HepG2 (cell line): ENCODE data around the gene DDIT4. TPM values are rescaled to one million over a fixed set of nuclear protein-coding genes. Genes with fewer than 3 reads are reported as not detected.

Experiments used
- AGO2 ChIP-seq: fragments of 200-400 bp; formaldehyde crosslinking; optimal IDR thresholded peaks from 2 replicates; pipeline ENCODE3; 2017; ENCODE audit warnings: mild to moderate bottlenecking, low read depth, low read length, moderate library complexity
- ARHGAP35 ChIP-seq: sonication (generic); formaldehyde crosslinking; IDR thresholded peaks from 2 replicates; pipeline ENCODE4 v1.9.0; 2022; ENCODE audit warnings: mild to moderate bottlenecking, inconsistent platforms, moderate library complexity, missing genetic modification reagents, borderline replicate concordance
- CAMTA2 ChIP-seq: sonication (generic); formaldehyde crosslinking; IDR thresholded peaks from 2 replicates; pipeline ENCODE4 v1.4.0; 2020; ENCODE audit warnings: mild to moderate bottlenecking, missing genetic modification reagents, borderline replicate concordance
- CC2D1A ChIP-seq: sonication (generic); formaldehyde crosslinking; IDR thresholded peaks from 2 replicates; pipeline ENCODE4 v1.8.1; 2023; ENCODE audit warnings: mild to moderate bottlenecking, missing genetic modification reagents
- CHCHD3 ChIP-seq: sonication (generic); formaldehyde crosslinking; IDR thresholded peaks from 2 replicates; pipeline ENCODE4 v1.8.0; 2022; ENCODE audit warnings: mild to moderate bottlenecking, missing genetic modification reagents, moderate library complexity
- E2F1 ChIP-seq: sonication (generic); formaldehyde crosslinking; IDR thresholded peaks from 2 replicates; pipeline ENCODE4 v1.5.0; 2020; ENCODE audit warnings: missing genetic modification reagents
- HNRNPUL1 ChIP-seq: fragments of 200-400 bp; formaldehyde crosslinking; IDR thresholded peaks from 2 replicates; pipeline ENCODE4 v1.6.1; 2017; ENCODE audit warnings: low read depth, mild to moderate bottlenecking, low read length, moderate library complexity
- ISL2 ChIP-seq: sonication (generic); formaldehyde crosslinking; IDR thresholded peaks from 2 replicates; pipeline ENCODE4 v1.5.0; 2020; ENCODE audit warnings: missing genetic modification reagents
- MBNL3 ChIP-seq: fragments of 250-450 bp; sonication (Bioruptor Pico); conservative IDR thresholded peaks from 2 replicates; pipeline ENCODE4 v1.8.0; 2022; ENCODE audit warnings: mild to moderate bottlenecking, inconsistent platforms
- MTF1 ChIP-seq: sonication (generic); formaldehyde crosslinking; IDR thresholded peaks from 2 replicates; pipeline ENCODE4 v1.5.0; 2020; ENCODE audit warnings: missing genetic modification reagents
- NONO ChIP-seq, 2 experiments: fragments of 450-650 bp in 1 of 2; sonication (generic) in 1 of 2; formaldehyde crosslinking in 1 of 2; IDR thresholded peaks in 1 of 2; conservative IDR thresholded peaks in 1 of 2; 2 replicates each; pipeline versions ENCODE4 v1.6.1 to v1.8.0; 2017 to 2022; ENCODE audit warnings: mild to moderate bottlenecking in 1 of 2, missing genetic modification reagents in 1 of 2, moderate library complexity in 1 of 2
- NPAS2 ChIP-seq: sonication (generic); formaldehyde crosslinking; IDR thresholded peaks from 2 replicates; pipeline ENCODE4 v1.8.0; 2022; ENCODE audit warnings: mild to moderate bottlenecking, missing genetic modification reagents, borderline replicate concordance
- RELA ChIP-seq: sonication (generic); formaldehyde crosslinking; IDR thresholded peaks from 2 replicates; pipeline ENCODE4 v1.4.0; 2020; ENCODE audit warnings: missing genetic modification reagents
- TP53 ChIP-seq: sonication (generic); formaldehyde crosslinking; conservative IDR thresholded peaks from 2 replicates; pipeline ENCODE4 v1.4.0; 2020; ENCODE audit warnings: missing genetic modification reagents
- UBTF ChIP-seq: sonication (generic); formaldehyde crosslinking; IDR thresholded peaks from 2 replicates; pipeline ENCODE4 v1.4.0; 2020; ENCODE audit warnings: mild to moderate bottlenecking, missing genetic modification reagents
- XBP1 ChIP-seq: sonication (generic); formaldehyde crosslinking; IDR thresholded peaks from 2 replicates; pipeline ENCODE4 v1.5.0; 2020; ENCODE audit warnings: missing genetic modification reagents
- ZFP1 ChIP-seq: IDR thresholded peaks from 2 replicates; pipeline ENCODE4 v1.6.1; 2016
- ZNF136 ChIP-seq: sonication (generic); formaldehyde crosslinking; IDR thresholded peaks from 2 replicates; pipeline ENCODE4 v1.8.1; 2022; ENCODE audit warnings: low read depth, mild to moderate bottlenecking, moderate library complexity, missing genetic modification reagents
- ZNF251 ChIP-seq: sonication (generic); formaldehyde crosslinking; IDR thresholded peaks from 2 replicates; pipeline ENCODE4 v1.9.0; 2021; ENCODE audit warnings: mild to moderate bottlenecking, missing genetic modification reagents
- ZNF383 ChIP-seq: sonication (generic); formaldehyde crosslinking; IDR thresholded peaks from 2 replicates; pipeline ENCODE4 v1.4.0; 2020; ENCODE audit warnings: missing genetic modification reagents, mild to moderate bottlenecking, borderline replicate concordance
- ZNF546 ChIP-seq: sonication (generic); formaldehyde crosslinking; conservative IDR thresholded peaks from 2 replicates; pipeline ENCODE4 v1.8.1; 2023; ENCODE audit warnings: mild to moderate bottlenecking, missing genetic modification reagents
- ZNF547 ChIP-seq: sonication (generic); formaldehyde crosslinking; IDR thresholded peaks from 2 replicates; pipeline ENCODE4 v1.5.1; 2020; ENCODE audit warnings: mild to moderate bottlenecking, missing genetic modification reagents
- ZNF557 ChIP-seq: sonication (generic); formaldehyde crosslinking; IDR thresholded peaks from 2 replicates; pipeline ENCODE4 v1.4.0; 2020; ENCODE audit warnings: missing genetic modification reagents
- ZNF674 ChIP-seq: sonication (generic); formaldehyde crosslinking; IDR thresholded peaks from 2 replicates; pipeline ENCODE4 v1.5.0; 2020; ENCODE audit warnings: low read depth, mild to moderate bottlenecking, missing genetic modification reagents
- ZNF737 ChIP-seq: sonication (generic); formaldehyde crosslinking; IDR thresholded peaks from 2 replicates; pipeline ENCODE4 v1.5.0; 2020; ENCODE audit warnings: missing genetic modification reagents, mild to moderate bottlenecking, borderline replicate concordance
- ZNF761 ChIP-seq: sonication (generic); formaldehyde crosslinking; conservative IDR thresholded peaks from 2 replicates; pipeline ENCODE4 v1.4.0; 2020; ENCODE audit warnings: mild to moderate bottlenecking, missing genetic modification reagents
- ZNF772 ChIP-seq: sonication (generic); formaldehyde crosslinking; IDR thresholded peaks from 2 replicates; pipeline ENCODE4 v1.5.0; 2020; ENCODE audit warnings: mild to moderate bottlenecking, missing genetic modification reagents
- polyA plus RNA-seq, 8 experiments: library from polyadenylated mRNA; depleted of rRNA in 3 of 8; stranded (reverse) in 7 of 8; unstranded in 1 of 8; fragments of >200 nt; fragmentation: Illumina TruSeq in 4 of 8; extraction: Trizol in 4 of 8; gene quantifications; 2 replicates each; pipeline versions ENCODE4 v1.2.1 to v1.2.3, GENCODE V29; 2011 to 2016; ENCODE audit warnings: low read depth in 4 of 8, missing spikeins in 1 of 8, mixed read lengths in 1 of 8; ENCODE audit not compliant: insufficient read depth in 1 of 8
- total RNA-seq, 5 experiments: library from RNA; depleted of rRNA; stranded (reverse); fragments of >200 nt; fragmentation: Illumina TruSeq; extraction: Trizol; gene quantifications; 2 replicates each; pipeline ENCODE4 v1.2.3, GENCODE V29; 2016; ENCODE audit warnings: low read depth in 1 of 5

DDIT4 gene
- total and polyA plus RNA-seq, 2 of the 13 experiments (the other 11 are each of a cell fraction or from before 2014, with no cell fraction given), result 35.6 to 40.7 TPM

- TF ChIP-seq CAMTA2 (no peak), UBTF (CRISPR knock-in tag) (peak; percentile 65; the same call in 1 of the 2 replicates), ZNF737 (CRISPR knock-in tag) (no peak), ZNF772 (CRISPR knock-in tag) (peak; percentile 16; the same call in 1 of the 2 replicates), ZNF251 (no peak), MTF1 (CRISPR knock-in tag) (peak; percentile 89; the same call in 1 of the 2 replicates), CHCHD3 (CRISPR knock-in tag) (no peak), MBNL3 (no peak), E2F1 (CRISPR knock-in tag) (peak; percentile 12), ZNF383 (no peak), ZNF761 (CRISPR knock-in tag) (0 out of 2 replicates have a peak, but pooled peaks have one; percentile 76), XBP1 (no peak), ZNF136 (CRISPR knock-in tag) (no peak), CC2D1A (CRISPR knock-in tag) (no peak), NPAS2 (CRISPR knock-in tag) (no peak), ISL2 (CRISPR knock-in tag) (peak; percentile 55), ZNF674 (CRISPR knock-in tag) (no peak), ZFP1 (CRISPR knock-in tag) (peak; percentile 54; the same call in 1 of the 2 replicates), ARHGAP35 (CRISPR knock-in tag) (no peak), ZNF547 (peak; percentile 83; the same call in 1 of the 2 replicates), HNRNPUL1 (no peak), AGO2 (peak; percentile 89), ZNF557 (CRISPR knock-in tag) (no peak), NONO (IDR thresholded peaks at IDR 0.05) (no peak), NONO (CRISPR knock-in tag; conservative IDR thresholded peaks at IDR 0.05) (peak; percentile 92), TP53 (CRISPR knock-in tag) (no peak), RELA (CRISPR knock-in tag) (no peak), ZNF546 (CRISPR knock-in tag) (peak; percentile 83; the same call in 1 of the 2 replicates)
Measured at GRCh38 chr10:72319416-72320254, 45.9 kb downstream of the DDIT4 start (continued).
